ENCODE measurements around the gene CXXC4. TPM values are rescaled to one million over a fixed set of nuclear protein-coding genes. Genes with fewer than 3 reads are reported as not detected.

Gene CXXC4
- total RNA-seq, 1 donor from 2014 or later: 0.83 TPM

- DNase-seq (ENCODE audit: low spot score): no peak
Observed at GRCh38 chr4:104489731-104490095, 5.0 kb downstream of the CXXC4 start.

GRCh38 chr4:104488151-104488550, 6.5 kb downstream of the CXXC4 start:
- no peak for DNase-seq (ENCODE audit: low spot score)

- no peak for DNase-seq (ENCODE audit: low spot score)
Observed at GRCh38 chr4:104486716-104487504, 7.8 kb downstream of the CXXC4 start.

GRCh38 chr4:104475652-104476051, 19.0 kb downstream of the CXXC4 start:
- DNase-seq (ENCODE audit: low spot score): no peak

GRCh38 chr4:104472766-104473165, 21.9 kb downstream of the CXXC4 start:
- DNase-seq (ENCODE audit: low spot score): no peak

GRCh38 chr4:104470770-104471169, 23.9 kb downstream of the CXXC4 start:
- DNase-seq (ENCODE audit: low spot score): no peak

- DNase-seq (ENCODE audit: low spot score): no peak
Observed at GRCh38 chr4:104469794-104470193, 24.9 kb downstream of the CXXC4 start.

- DNase-seq (ENCODE audit: low spot score): no peak
Observed at GRCh38 chr4:104465619-104466018, 29.1 kb downstream of the CXXC4 start.

- no peak for DNase-seq (ENCODE audit: low spot score)
Observed at GRCh38 chr4:104465201-104465600, 29.5 kb downstream of the CXXC4 start.

GRCh38 chr4:104462641-104463040, 32.1 kb downstream of the CXXC4 start:
- no peak for DNase-seq (ENCODE audit: low spot score)

- no peak for DNase-seq (ENCODE audit: low spot score)
Observed at GRCh38 chr4:104457308-104457981, 37.2 kb downstream of the CXXC4 start.

GRCh38 chr4:104451573-104451972, 43.1 kb downstream of the CXXC4 start:
- no peak for DNase-seq (ENCODE audit: low spot score)

GRCh38 chr4:104449537-104449936, 45.2 kb downstream of the CXXC4 start:
- DNase-seq (ENCODE audit: low spot score): no peak

- DNase-seq (ENCODE audit: low spot score): no peak
Observed at GRCh38 chr4:104447294-104447693, 47.4 kb downstream of the CXXC4 start.

- DNase-seq (ENCODE audit: low spot score): no peak
Observed at GRCh38 chr4:104446431-104447278, 48.0 kb downstream of the CXXC4 start.

GRCh38 chr4:104444685-104445084, 50.0 kb downstream of the CXXC4 start:
- no peak for DNase-seq (ENCODE audit: low spot score)

GRCh38 chr4:104436542-104436941, 58.2 kb downstream of the CXXC4 start:
- DNase-seq (ENCODE audit: low spot score): no peak

- no peak for DNase-seq (ENCODE audit: low spot score)
Observed at GRCh38 chr4:104429150-104429741, 65.4 kb downstream of the CXXC4 start.

- DNase-seq (ENCODE audit: low spot score): no peak
Observed at GRCh38 chr4:104425948-104426347, 68.7 kb downstream of the CXXC4 start.

- no peak for DNase-seq (ENCODE audit: low spot score)
Observed at GRCh38 chr4:104424989-104425388, 69.7 kb downstream of the CXXC4 start.

- DNase-seq (ENCODE audit: low spot score): no peak
Observed at GRCh38 chr4:104424475-104424941, 70.2 kb downstream of the CXXC4 start.

GRCh38 chr4:104421566-104421965, 73.1 kb downstream of the CXXC4 start:
- no peak for DNase-seq (ENCODE audit: low spot score)

All from mucosa of gallbladder (tissue), 1 donor.